GM19043 (cell line): ENCODE data around the gene DHX36.

Experiments
- ATAC-seq: cut with Tn5 transposase; IDR thresholded peaks from one replicate; pipeline ENCODE4 v1.9.1; 2021; ENCODE audit warnings: low read depth; ENCODE audit not compliant: unreplicated experiment

The DHX36 gene

GRCh38 chr3:154285221-154285620 lies 39.1 kb downstream of the DHX36 start:
- peak; percentile 72 for ATAC-seq

GRCh38 chr3:154280161-154280560 lies 44.1 kb downstream of the DHX36 start:
- no peak for ATAC-seq

- ATAC-seq = no peak
Measured at GRCh38 chr3:154275965-154276364, 48.3 kb downstream of the DHX36 start.

- no peak for ATAC-seq
Measured at GRCh38 chr3:154275292-154275691, 49.0 kb downstream of the DHX36 start.

GRCh38 chr3:154274348-154274747 lies 49.9 kb downstream of the DHX36 start:
- no peak for ATAC-seq

- ATAC-seq = no peak
Measured at GRCh38 chr3:154273381-154273780, 50.9 kb downstream of the DHX36 start.

- no peak for ATAC-seq
Measured at GRCh38 chr3:154254527-154254926, 69.8 kb downstream of the DHX36 start.

GRCh38 chr3:154252759-154253638 lies 71.3 kb downstream of the DHX36 start:
- peak; percentile 94 for ATAC-seq

GRCh38 chr3:154251610-154252009 lies 72.7 kb downstream of the DHX36 start:
- ATAC-seq = no peak

GRCh38 chr3:154250291-154250690 lies 74.0 kb downstream of the DHX36 start:
- no peak for ATAC-seq

GRCh38 chr3:154247806-154248415 lies 76.4 kb downstream of the DHX36 start:
- no peak for ATAC-seq

GRCh38 chr3:154244644-154245043 lies 79.6 kb downstream of the DHX36 start:
- no peak for ATAC-seq

- no peak for ATAC-seq
Measured at GRCh38 chr3:154243353-154243752, 80.9 kb downstream of the DHX36 start.

GRCh38 chr3:154242766-154243165 lies 81.5 kb downstream of the DHX36 start:
- ATAC-seq = no peak

- ATAC-seq = no peak
Measured at GRCh38 chr3:154241496-154241895, 82.8 kb downstream of the DHX36 start.

GRCh38 chr3:154240235-154240634 lies 84.1 kb downstream of the DHX36 start:
- ATAC-seq = no peak

GRCh38 chr3:154236331-154236730 lies 88.0 kb downstream of the DHX36 start:
- no peak for ATAC-seq

GRCh38 chr3:154235330-154235729 lies 89.0 kb downstream of the DHX36 start:
- no peak for ATAC-seq

GRCh38 chr3:154229217-154229590 lies 95.1 kb downstream of the DHX36 start:
- ATAC-seq = no peak

- no peak for ATAC-seq
Measured at GRCh38 chr3:154228561-154229216, 95.6 kb downstream of the DHX36 start.

GRCh38 chr3:154227531-154227930 lies 96.8 kb downstream of the DHX36 start:
- no peak for ATAC-seq

- ATAC-seq = no peak
Measured at GRCh38 chr3:154225536-154225935, 98.8 kb downstream of the DHX36 start.
